ENCODE results near the gene CNPY1.

Gene CNPY1

GRCh38 chr7:155466142-155466813, 80.1 kb downstream of the CNPY1 start:
- TF ChIP-seq, protein P1, sequence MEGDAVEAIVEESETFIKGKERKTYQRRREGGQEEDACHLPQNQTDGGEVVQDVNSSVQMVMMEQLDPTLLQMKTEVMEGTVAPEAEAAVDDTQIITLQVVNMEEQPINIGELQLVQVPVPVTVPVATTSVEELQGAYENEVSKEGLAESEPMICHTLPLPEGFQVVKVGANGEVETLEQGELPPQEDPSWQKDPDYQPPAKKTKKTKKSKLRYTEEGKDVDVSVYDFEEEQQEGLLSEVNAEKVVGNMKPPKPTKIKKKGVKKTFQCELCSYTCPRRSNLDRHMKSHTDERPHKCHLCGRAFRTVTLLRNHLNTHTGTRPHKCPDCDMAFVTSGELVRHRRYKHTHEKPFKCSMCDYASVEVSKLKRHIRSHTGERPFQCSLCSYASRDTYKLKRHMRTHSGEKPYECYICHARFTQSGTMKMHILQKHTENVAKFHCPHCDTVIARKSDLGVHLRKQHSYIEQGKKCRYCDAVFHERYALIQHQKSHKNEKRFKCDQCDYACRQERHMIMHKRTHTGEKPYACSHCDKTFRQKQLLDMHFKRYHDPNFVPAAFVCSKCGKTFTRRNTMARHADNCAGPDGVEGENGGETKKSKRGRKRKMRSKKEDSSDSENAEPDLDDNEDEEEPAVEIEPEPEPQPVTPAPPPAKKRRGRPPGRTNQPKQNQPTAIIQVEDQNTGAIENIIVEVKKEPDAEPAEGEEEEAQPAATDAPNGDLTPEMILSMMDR (IDR thresholded peaks at IDR 0.05; ENCODE audit: low read depth, low read length), result no peak
- H3K4me3 ChIP-seq (ENCODE audit: low read depth, low read length), result no peak overlapping the region
- no peak for DNase-seq (ENCODE audit: low read depth, low spot score)
- in situ Hi-C loops (cut with HindIII; ENCODE audit: low sequenced_read_pairs), result no loop called here

- no peak for DNase-seq (ENCODE audit: low read depth, low spot score)
- H3K4me3 ChIP-seq (ENCODE audit: low read depth, low read length), result no peak overlapping the region
- TF ChIP-seq, protein P1 (IDR thresholded peaks at IDR 0.05; ENCODE audit: low read depth, low read length), result no peak
- in situ Hi-C loops (cut with HindIII; ENCODE audit: low sequenced_read_pairs), result no loop called here
Observed at GRCh38 chr7:155465761-155466141, 80.6 kb downstream of the CNPY1 start.

DNA sequence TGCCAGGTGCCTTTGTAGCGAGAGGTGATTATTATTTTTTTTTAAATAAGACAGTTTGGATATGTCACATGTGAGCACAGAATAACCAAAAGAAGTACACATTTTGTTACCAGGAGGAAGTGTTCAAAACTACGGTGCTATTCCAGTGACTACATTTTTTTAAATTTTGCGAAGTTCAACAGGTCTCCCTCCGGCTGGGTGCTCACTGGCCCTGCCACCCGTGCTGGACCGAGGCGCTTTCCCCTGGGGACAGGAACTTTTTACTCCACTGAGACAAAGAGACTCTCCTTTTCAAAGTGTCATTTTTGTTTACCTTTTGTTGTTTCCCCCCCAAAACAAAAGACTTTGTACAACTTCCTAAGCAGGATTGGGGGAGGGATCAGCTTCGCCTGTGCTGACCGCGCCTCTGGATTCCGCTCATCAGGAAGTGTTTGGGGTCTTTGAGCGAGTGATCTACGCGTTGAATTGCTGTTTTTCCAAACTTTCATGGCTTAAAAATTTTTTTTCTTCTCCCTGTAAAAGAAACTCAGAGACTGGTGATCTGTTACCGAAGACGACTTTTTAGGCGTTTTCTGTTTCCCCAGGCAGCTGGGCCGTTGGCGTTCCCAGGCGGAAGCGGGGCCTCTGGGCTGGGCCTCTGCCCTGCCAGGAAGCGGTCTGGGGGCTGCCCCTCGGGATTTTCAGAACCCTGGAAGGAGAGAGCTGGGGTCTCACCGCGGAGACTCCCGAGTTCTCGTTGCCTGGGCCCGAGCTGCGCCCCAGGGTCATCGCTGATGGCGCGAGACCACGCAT, 81.2 kb downstream of the CNPY1 start:
- in situ Hi-C loops (cut with HindIII; ENCODE audit: low sequenced_read_pairs), result no loop called here
- TF ChIP-seq, protein P1 (IDR thresholded peaks at IDR 0.05; ENCODE audit: low read depth, low read length), result no peak
- no peak overlapping the region for H3K4me3 ChIP-seq (ENCODE audit: low read depth, low read length)
- DNase-seq (ENCODE audit: low read depth, low spot score), result no peak

GRCh38 chr7:155464183-155464582, 82.2 kb downstream of the CNPY1 start:
- TF ChIP-seq, protein P1 (IDR thresholded peaks at IDR 0.05; ENCODE audit: low read depth, low read length), result no peak
- no peak overlapping the region for H3K4me3 ChIP-seq (ENCODE audit: low read depth, low read length)
- in situ Hi-C loops (cut with HindIII; ENCODE audit: low sequenced_read_pairs), result no loop called here
- DNase-seq (ENCODE audit: low read depth, low spot score), result no peak

- no peak for DNase-seq (ENCODE audit: low read depth, low spot score)
- TF ChIP-seq, protein P1 (IDR thresholded peaks at IDR 0.05; ENCODE audit: low read depth, low read length), result no peak
- no peak overlapping the region for H3K4me3 ChIP-seq (ENCODE audit: low read depth, low read length)
- in situ Hi-C loops (cut with HindIII; ENCODE audit: low sequenced_read_pairs), result no loop called here
Observed at GRCh38 chr7:155463114-155463811, 83.1 kb downstream of the CNPY1 start.

GRCh38 chr7:155462163-155462735, 84.1 kb downstream of the CNPY1 start:
- no peak for DNase-seq (ENCODE audit: low read depth, low spot score)
- in situ Hi-C loops (cut with HindIII; ENCODE audit: low sequenced_read_pairs), result no loop called here
- no peak overlapping the region for H3K4me3 ChIP-seq (ENCODE audit: low read depth, low read length)
- TF ChIP-seq, protein P1 (IDR thresholded peaks at IDR 0.05; ENCODE audit: low read depth, low read length), result no peak
